Loucy (cell line): ENCODE data around the gene PACSIN2.

Experiments used
- H2AFZ ChIP-seq: fragments of 200-600 bp; sonication (generic); 2 replicates; pipeline ENCODE4 v1.6.0; 2016; ENCODE audit warnings: antibody characterized with exemption, mild to moderate bottlenecking, low read length, moderate library complexity
- H3F3A ChIP-seq: fragments of 200-600 bp; 2 replicates; pipeline ENCODE4 v1.6.0; 2016; ENCODE audit warnings: antibody characterized with exemption, low read depth, mild to moderate bottlenecking
- H3K27me3 ChIP-seq: fragments of 200-600 bp; sonication (generic); 2 replicates; pipeline ENCODE4 v1.6.1; 2014; ENCODE audit warnings: low read length, mild to moderate bottlenecking; ENCODE audit not compliant: insufficient read depth, poor library complexity, severe bottlenecking
- H3K36me3 ChIP-seq: fragments of 200-600 bp; sonication (generic); 2 replicates; pipeline ENCODE4 v1.6.1; 2016; ENCODE audit warnings: low read length; ENCODE audit not compliant: insufficient read depth
- H3K4me1 ChIP-seq: fragments of 200-600 bp; sonication (generic); 2 replicates; pipeline ENCODE4 v1.5.1; 2014; ENCODE audit warnings: low read length, mild to moderate bottlenecking; ENCODE audit not compliant: insufficient read depth, poor library complexity, severe bottlenecking
- H3K4me2 ChIP-seq: fragments of 200-600 bp; sonication (generic); 2 replicates; pipeline ENCODE4 v1.6.0; 2014; ENCODE audit warnings: antibody characterized with exemption, low read length, low read depth, mild to moderate bottlenecking; ENCODE audit not compliant: poor library complexity, severe bottlenecking
- H3K4me3 ChIP-seq: fragments of 200-600 bp; sonication (generic); 2 replicates; pipeline ENCODE4 v1.5.1; 2014; ENCODE audit warnings: low read length, mild to moderate bottlenecking, mixed read lengths; ENCODE audit not compliant: poor library complexity, severe bottlenecking
- H3K79me2 ChIP-seq: fragments of 200-600 bp; sonication (generic); 2 replicates; pipeline ENCODE4 v1.6.1; 2014; ENCODE audit warnings: low read length; ENCODE audit not compliant: insufficient read depth
- H3K9ac ChIP-seq: fragments of 200-600 bp; sonication (generic); 2 replicates; pipeline ENCODE4 v1.6.0; 2014; ENCODE audit warnings: mild to moderate bottlenecking, low read depth, low read length, moderate library complexity; ENCODE audit not compliant: poor library complexity, severe bottlenecking
- H3K9me2 ChIP-seq: fragments of 200-600 bp; sonication (generic); replicated peaks from 2 replicates; pipeline ENCODE4 v1.6.1; 2016; ENCODE audit warnings: low read depth, low read length, mixed read lengths
- H3K9me3 ChIP-seq: fragments of 200-600 bp; sonication (generic); 2 replicates; pipeline ENCODE4 v1.6.1; 2014; ENCODE audit warnings: mild to moderate bottlenecking, antibody characterized with exemption, low read length, low read depth; ENCODE audit not compliant: insufficient read depth
- H4K20me1 ChIP-seq: fragments of 200-600 bp; sonication (generic); 2 replicates; pipeline ENCODE4 v1.6.0; 2014; ENCODE audit warnings: antibody characterized with exemption, low read length, mild to moderate bottlenecking; ENCODE audit not compliant: insufficient read depth, poor library complexity, severe bottlenecking
- EZH2phosphoT487 ChIP-seq: fragments of 200-600 bp; IDR thresholded peaks from 2 replicates; pipeline ENCODE4 v1.6.1; 2018; ENCODE audit warnings: antibody characterized with exemption, mild to moderate bottlenecking, moderate library complexity, borderline replicate concordance
- TF ChIP-seq, protein P1 (sequence below): fragments of 200-600 bp; sonication (generic); conservative IDR thresholded peaks from 2 replicates; pipeline ENCODE4 v1.5.1; 2014; ENCODE audit warnings: mild to moderate bottlenecking, antibody characterized with exemption, low read length

PACSIN2 gene

DNA sequence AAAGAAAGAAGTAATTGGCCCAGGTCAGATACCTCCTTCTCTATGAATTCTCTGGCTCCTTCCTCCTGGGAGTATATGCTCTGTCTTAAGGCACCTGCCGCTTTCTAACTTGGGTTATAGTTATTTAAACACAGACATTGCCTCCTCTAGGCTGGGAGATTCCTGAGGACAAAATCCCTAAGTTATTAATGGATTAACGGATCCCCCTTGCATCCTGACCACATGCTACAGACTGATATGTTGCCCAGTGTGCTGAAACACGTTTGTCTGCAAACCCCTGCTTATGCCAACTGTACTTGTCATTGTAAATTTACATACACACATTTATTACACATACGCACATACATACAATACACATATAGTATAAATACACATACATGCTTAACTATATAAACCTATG, 35.3 kb downstream of the PACSIN2 start:
- Histone ChIP-seq H3K4me2 (no peak overlapping the region), H3K79me2 (peaks cover 64% of the 10 kb centered on the region), H3K27me3 (no peaks in the 10 kb centered on the region), H3K9me2 (no peaks in the 10 kb centered on the region), H3K9me3 (no peaks in the 10 kb centered on the region), H3F3A (no peaks in the 10 kb centered on the region), H3K9ac (no peak overlapping the region), H3K4me1 (peaks cover 10% of the 10 kb centered on the region), H4K20me1 (peaks cover 42% of the 10 kb centered on the region), H3K36me3 (no peaks in the 10 kb centered on the region), H3K4me3 (no peak overlapping the region), H2AFZ (no peak overlapping the region)
- TF ChIP-seq, protein P1, sequence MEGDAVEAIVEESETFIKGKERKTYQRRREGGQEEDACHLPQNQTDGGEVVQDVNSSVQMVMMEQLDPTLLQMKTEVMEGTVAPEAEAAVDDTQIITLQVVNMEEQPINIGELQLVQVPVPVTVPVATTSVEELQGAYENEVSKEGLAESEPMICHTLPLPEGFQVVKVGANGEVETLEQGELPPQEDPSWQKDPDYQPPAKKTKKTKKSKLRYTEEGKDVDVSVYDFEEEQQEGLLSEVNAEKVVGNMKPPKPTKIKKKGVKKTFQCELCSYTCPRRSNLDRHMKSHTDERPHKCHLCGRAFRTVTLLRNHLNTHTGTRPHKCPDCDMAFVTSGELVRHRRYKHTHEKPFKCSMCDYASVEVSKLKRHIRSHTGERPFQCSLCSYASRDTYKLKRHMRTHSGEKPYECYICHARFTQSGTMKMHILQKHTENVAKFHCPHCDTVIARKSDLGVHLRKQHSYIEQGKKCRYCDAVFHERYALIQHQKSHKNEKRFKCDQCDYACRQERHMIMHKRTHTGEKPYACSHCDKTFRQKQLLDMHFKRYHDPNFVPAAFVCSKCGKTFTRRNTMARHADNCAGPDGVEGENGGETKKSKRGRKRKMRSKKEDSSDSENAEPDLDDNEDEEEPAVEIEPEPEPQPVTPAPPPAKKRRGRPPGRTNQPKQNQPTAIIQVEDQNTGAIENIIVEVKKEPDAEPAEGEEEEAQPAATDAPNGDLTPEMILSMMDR, result no peak
- TF ChIP-seq EZH2phosphoT487, result no peak

DNA sequence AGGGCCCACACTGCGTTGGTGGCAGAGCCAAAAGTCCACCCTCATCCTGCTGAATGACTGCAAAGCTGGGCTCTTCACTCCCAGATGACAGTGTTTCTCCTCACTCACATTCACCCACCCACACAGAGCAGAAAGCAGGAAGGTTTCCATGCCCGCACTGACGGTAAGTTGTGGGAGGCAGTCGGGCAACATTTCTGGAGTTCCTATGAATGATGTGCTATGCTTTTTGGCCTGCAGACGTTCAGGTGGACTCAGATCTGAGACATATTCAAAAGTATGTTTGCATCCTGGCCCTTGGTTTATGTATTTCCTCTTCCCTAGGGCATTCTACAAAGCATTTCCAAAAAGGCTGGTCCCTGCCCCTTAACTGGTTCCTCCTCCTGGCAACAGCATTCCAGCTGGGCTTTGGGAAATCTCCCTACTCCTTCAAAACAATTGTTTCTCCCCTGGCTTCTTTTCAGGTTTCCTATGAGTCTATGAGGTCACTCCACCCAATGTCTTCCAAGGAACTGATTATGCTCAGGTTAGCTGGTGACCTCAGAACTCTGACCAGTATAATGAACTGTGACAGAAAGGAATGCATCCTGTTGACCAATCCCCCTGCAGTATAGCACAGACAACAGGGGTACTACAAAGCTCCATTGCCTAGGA, 36.4 kb downstream of the PACSIN2 start:
- no peak for TF ChIP-seq EZH2phosphoT487
- TF ChIP-seq, protein P1, result no peak
- Histone ChIP-seq H3K79me2 (peaks cover 64% of the 10 kb centered on the region), H3K4me3 (no peak overlapping the region), H4K20me1 (peaks cover 42% of the 10 kb centered on the region), H3K9ac (no peak overlapping the region), H3F3A (no peaks in the 10 kb centered on the region), H3K4me2 (no peak overlapping the region), H3K9me2 (no peaks in the 10 kb centered on the region), H3K4me1 (peaks cover 10% of the 10 kb centered on the region), H2AFZ (no peak overlapping the region), H3K9me3 (no peaks in the 10 kb centered on the region), H3K27me3 (no peaks in the 10 kb centered on the region), H3K36me3 (no peaks in the 10 kb centered on the region)

DNA sequence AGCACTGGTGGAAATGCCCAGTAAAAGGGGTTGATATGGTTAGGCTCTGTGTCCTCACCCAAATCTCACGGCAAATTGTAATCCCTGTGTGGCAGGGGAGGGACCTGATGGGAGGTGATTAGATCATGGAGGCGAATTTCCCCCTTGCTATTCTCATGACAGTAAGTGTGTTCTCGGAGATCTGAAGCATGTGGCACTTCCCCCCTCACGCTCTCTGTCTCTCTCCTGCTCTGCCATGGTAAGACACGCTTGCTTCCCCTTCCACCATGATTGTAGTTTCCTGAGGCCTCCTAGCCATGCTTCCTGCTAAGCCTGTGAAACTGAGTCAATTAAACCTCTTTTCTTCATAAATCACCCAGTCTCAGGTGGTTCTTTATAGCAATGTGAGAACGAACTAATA, 37.4 kb downstream of the PACSIN2 start:
- H3K4me3 ChIP-seq, result no peak overlapping the region
- H2AFZ ChIP-seq, result no peak overlapping the region
- no peaks in the 10 kb centered on the region for H3K27me3 ChIP-seq
- TF ChIP-seq EZH2phosphoT487, result no peak
- TF ChIP-seq, protein P1, result no peak
- no peaks in the 10 kb centered on the region for H3K36me3 ChIP-seq
- no peak overlapping the region for H3K9ac ChIP-seq
- H3F3A ChIP-seq, result no peaks in the 10 kb centered on the region
- peaks cover 42% of the 10 kb centered on the region for H4K20me1 ChIP-seq
- no peaks in the 10 kb centered on the region for H3K9me2 ChIP-seq
- no peak overlapping the region for H3K4me2 ChIP-seq
- no peaks in the 10 kb centered on the region for H3K9me3 ChIP-seq
- peaks cover 66% of the 10 kb centered on the region for H3K79me2 ChIP-seq
- peaks cover 10% of the 10 kb centered on the region for H3K4me1 ChIP-seq
